ENCODE measurements around the gene MUC5B.
"Not testable (repeated sequence)": the region's sequence is repeated elsewhere in the genome, so short reads cannot be mapped to it uniquely, and the experiment has no call there.

DNA sequence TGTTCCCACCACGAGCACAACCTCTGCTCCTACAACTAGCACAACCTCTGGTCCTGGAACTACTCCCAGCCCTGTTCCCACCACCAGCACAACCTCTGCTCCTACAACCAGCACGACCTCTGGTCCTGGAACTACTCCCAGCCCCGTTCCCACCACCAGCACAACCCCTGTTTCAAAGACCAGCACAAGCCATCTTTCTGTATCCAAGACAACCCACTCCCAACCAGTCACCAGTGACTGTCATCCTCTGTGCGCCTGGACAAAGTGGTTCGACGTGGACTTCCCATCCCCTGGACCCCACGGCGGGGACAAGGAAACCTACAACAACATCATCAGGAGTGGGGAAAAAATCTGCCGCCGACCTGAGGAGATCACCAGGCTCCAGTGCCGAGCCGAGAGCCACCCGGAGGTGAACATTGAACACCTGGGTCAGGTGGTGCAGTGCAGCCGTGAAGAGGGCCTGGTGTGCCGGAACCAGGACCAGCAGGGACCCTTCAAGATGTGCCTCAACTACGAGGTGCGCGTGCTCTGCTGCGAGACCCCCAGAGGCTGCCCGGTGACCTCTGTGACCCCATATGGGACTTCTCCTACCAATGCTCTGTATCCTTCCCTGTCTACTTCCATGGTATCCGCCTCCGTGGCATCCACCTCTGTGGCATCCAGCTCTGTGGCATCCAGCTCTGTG is 30.9 kb upstream of the MUC5B start:
- TF ChIP-seq, protein P1, sequence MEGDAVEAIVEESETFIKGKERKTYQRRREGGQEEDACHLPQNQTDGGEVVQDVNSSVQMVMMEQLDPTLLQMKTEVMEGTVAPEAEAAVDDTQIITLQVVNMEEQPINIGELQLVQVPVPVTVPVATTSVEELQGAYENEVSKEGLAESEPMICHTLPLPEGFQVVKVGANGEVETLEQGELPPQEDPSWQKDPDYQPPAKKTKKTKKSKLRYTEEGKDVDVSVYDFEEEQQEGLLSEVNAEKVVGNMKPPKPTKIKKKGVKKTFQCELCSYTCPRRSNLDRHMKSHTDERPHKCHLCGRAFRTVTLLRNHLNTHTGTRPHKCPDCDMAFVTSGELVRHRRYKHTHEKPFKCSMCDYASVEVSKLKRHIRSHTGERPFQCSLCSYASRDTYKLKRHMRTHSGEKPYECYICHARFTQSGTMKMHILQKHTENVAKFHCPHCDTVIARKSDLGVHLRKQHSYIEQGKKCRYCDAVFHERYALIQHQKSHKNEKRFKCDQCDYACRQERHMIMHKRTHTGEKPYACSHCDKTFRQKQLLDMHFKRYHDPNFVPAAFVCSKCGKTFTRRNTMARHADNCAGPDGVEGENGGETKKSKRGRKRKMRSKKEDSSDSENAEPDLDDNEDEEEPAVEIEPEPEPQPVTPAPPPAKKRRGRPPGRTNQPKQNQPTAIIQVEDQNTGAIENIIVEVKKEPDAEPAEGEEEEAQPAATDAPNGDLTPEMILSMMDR (IDR thresholded peaks at IDR 0.05): not testable (repeated sequence)
- TF ChIP-seq POLR2AphosphoS5 (IDR thresholded peaks at IDR 0.05): not testable (repeated sequence)

All from prostate gland (tissue), 2 donors.